ENCODE data around the gene ZEB1.
"Not testable (repeated sequence)": the region's sequence is repeated elsewhere in the genome, so short reads cannot be mapped to it uniquely, and the experiment has no call there.

The ZEB1 gene

GRCh38 chr10:31422634-31423033 lies 103.6 kb downstream of the ZEB1 start:
- DNase-seq (ENCODE audit: low read depth in 2 of 2), result no peak

DNA sequence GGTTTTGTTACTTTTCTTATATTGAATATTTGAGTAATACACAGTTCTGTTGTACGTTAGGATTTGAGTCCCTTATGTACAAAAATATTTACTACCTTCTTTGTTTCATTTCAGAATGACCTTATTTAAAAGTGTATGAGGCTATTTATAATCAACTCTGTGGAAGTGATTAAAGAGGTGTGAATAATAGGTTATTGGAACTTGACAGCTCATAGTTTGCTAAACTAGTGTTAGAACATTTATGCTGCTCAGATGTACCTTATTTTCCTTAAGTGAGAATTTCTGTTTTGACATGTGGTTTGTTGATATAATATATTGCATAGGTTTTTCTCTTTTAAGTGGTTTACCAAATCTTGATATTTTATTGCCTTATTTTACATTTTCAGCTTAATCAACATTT lies 105.5 kb downstream of the ZEB1 start:
- DNase-seq (ENCODE audit: low read depth in 2 of 2), result no peak

DNA sequence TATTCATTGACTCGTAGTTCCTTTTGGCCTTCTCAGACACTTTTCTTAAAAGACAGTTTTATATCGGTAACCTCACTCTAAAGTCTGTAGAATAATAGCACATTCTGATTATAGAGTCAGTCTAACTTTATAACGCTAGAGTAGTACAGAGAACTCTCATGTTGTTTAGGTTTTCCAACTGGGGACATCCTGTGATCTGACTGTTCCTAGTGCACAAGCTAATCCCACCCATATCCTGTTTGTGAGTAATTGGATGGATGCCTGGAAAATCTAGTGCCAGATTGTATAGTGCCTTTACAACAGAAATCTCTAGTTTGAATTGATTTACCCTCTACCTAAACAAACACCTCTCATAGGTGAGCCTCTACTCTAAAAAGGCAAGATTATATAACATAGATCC lies 107.4 kb downstream of the ZEB1 start:
- no peak for DNase-seq (ENCODE audit: low read depth in 2 of 2)

GRCh38 chr10:31427334-31427733 lies 108.3 kb downstream of the ZEB1 start:
- not testable (repeated sequence) for DNase-seq (ENCODE audit: low read depth in 2 of 2)

DNA sequence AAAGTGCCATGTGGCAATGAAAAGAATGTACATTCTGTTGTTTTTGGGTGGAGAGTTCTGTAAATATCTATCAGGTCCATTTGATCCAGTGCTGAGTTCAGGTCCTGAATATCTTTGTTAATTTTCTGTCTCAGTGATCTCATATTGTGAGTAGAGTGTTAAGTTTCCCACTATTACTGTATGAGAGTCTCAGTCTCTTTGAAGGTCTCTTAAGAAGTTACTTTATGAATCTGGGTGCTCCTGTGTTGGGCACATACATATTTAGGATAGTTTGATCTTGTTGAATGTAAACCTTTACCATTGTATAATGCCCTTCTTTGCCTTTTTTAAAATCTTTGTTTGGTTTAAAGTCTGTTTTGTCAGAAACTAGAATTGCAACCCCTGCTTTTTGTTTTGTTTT lies 109.5 kb downstream of the ZEB1 start:
- not testable (repeated sequence) for DNase-seq (ENCODE audit: low read depth in 2 of 2)

- no peak for DNase-seq (ENCODE audit: low read depth in 2 of 2)
These were observed 112.0 kb downstream of the ZEB1 start for GRCh38 chr10:31431021-31431420.

DNA sequence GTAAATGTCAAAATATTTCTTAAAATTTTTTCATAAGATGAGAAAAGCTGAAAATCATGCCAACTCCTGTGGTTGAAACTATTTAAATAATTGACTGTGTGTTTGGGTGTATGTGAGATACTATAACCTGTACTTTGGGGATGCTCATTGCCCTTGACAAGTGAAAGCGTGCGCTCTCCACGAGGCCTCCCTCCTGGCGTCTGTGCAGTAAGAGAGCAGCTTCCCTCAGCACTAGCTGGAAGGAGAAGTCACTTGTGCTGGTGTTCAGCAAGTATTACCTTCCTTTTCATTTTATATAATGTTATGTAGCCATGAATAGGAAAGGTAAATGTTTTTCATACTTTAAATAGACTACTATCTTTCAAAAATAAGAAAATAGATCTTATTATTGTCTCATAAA lies 118.9 kb downstream of the ZEB1 start:
- no peak for DNase-seq (ENCODE audit: low read depth in 2 of 2)

GRCh38 chr10:31451766-31452165 lies 132.8 kb downstream of the ZEB1 start:
- no peak for DNase-seq (ENCODE audit: low read depth in 2 of 2)

DNA sequence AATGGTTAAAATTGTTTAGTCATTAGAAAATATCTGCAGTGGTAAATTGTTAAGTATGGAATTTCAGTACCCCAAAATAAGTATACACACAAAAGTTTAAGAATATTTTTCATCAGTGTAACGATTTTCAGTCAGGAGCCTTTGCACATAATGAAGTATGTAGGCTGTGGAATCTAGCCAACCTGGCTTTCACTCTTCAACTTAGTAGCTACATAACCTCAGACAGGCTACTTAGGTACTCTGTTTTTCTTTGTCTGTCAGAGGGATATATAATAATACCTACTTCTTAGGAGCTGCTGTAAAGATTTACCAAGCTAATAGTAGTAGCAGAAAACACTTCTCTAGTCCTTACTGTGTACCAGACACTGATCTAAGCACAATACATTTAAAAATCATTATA lies 137.5 kb downstream of the ZEB1 start:
- no peak for DNase-seq (ENCODE audit: low read depth in 2 of 2)

- DNase-seq (ENCODE audit: low read depth in 2 of 2), result no peak
These were observed 138.8 kb downstream of the ZEB1 start for GRCh38 chr10:31457858-31458257.

DNA sequence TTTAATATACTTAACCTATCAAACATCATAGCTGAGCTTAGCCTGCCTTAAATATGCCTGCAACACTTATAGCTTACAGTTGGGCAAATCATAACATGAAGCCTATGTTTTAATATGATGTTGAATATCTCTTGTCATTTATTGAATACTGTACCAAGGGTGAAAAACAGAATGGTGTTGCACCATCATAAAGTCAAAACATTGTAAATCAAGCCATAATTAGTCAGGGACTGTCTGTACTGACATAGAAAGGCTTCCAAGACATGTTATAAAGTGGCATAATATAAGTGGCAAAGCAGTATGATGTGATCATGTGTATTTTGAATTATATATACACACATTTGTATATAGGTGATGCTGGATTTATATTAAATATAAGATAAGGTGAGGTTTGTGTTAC lies 140.0 kb downstream of the ZEB1 start:
- no peak for DNase-seq (ENCODE audit: low read depth in 2 of 2)

GRCh38 chr10:31460242-31460641 lies 141.2 kb downstream of the ZEB1 start:
- no peak for DNase-seq (ENCODE audit: low read depth in 2 of 2)

DNA sequence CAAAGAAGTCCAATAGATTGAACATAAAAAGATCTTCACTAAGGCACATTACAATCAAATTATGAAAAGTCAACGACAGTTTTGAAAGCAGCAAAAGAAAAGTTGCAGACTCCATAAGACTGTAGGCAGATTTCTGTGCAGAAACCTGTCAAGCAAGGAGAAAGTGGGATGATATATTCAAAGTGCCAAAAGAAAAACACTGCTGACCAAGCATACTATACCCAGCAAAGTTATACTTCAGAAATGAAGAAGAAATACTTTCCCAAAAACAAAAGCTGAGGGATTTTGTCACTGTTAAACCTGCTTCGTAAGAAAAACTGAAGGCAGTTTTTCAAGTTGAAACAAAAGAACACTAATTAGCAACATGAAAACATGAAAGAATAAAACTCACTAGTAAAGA lies 145.5 kb downstream of the ZEB1 start:
- DNase-seq (ENCODE audit: low read depth in 2 of 2), result no peak

- DNase-seq (ENCODE audit: low read depth in 2 of 2), result no peak
These were observed 147.3 kb downstream of the ZEB1 start for GRCh38 chr10:31466313-31466712.

- DNase-seq (ENCODE audit: low read depth in 2 of 2), result no peak
These were observed 148.9 kb downstream of the ZEB1 start for GRCh38 chr10:31467791-31468535.

- DNase-seq (ENCODE audit: low read depth in 2 of 2), result no peak
These were observed 149.5 kb downstream of the ZEB1 start for GRCh38 chr10:31468536-31468859.

DNA sequence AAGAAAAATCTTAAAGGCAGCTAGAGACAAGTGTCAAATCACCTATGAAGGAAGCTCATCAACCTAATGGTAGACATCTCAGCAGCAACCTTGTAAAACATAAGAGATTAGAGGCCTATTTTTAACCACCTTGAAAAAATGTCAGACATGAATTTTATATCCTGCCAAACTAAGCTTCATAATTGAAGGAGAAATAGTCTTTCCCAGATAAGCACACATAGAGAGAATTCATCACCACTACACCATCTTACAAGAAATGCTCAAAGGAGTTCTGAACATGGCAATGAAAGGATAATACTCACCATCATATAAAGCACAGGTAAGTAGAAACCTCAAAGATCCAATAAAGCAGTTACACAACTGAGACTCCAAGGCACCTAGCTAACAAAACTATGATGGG lies 156.5 kb downstream of the ZEB1 start:
- DNase-seq (ENCODE audit: low read depth in 2 of 2), result no peak

DNA sequence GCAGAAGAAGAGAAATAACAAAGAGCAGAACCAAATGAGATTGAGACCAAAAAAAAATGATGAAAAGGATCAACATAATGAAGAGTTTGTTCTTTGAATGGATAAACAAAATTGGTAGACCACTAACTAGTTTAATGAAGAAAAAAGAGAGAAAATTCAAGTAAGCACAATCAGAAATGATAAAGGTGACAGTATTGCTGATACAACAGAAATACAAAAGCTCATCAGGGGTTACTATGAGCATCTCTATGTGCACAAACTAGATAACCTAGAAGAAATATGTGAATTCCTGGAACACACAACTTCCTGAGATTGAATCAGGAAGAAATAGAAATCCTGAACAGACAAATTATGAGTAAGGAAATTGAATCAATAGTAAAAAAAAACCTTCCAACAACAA lies 157.1 kb downstream of the ZEB1 start:
- no peak for DNase-seq (ENCODE audit: low read depth in 2 of 2)

DNA sequence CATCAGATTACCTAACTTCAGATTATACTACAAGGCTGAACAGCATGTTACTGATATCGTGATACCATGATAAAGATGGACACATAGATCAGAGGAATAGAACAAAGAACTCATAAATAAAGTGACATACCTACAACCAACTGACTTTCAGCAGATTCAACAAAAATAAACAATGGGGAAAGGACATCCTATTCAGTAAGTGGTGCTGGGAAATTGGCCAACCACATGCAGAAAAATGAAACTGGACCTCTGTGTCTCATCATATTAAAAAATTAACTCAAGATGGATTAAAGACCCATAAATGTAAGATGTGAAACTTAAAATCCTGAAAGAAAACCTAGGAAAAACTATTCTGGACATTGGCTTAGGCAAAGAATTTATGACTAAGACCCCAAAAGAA lies 158.6 kb downstream of the ZEB1 start:
- no peak for DNase-seq (ENCODE audit: low read depth in 2 of 2)

DNA sequence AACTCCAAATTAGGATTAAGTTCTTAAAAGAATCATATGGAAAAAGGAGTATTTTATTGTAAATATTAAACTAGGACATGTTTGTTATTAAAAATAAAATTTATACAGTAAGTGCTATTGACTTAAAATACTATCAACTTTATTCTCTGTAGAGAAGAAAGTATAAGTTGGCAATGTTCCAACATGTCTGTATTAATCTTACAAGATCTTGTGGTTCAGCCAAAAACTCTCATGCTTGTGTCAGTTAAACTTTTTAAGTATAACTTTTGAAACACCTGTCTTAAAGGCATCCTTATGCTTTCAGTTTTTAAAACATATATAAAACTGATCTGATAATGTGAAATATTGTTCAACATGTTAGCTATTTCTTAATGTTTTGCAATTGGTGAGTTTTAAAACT lies 160.7 kb downstream of the ZEB1 start:
- no peak for DNase-seq (ENCODE audit: low read depth in 2 of 2)

DNA sequence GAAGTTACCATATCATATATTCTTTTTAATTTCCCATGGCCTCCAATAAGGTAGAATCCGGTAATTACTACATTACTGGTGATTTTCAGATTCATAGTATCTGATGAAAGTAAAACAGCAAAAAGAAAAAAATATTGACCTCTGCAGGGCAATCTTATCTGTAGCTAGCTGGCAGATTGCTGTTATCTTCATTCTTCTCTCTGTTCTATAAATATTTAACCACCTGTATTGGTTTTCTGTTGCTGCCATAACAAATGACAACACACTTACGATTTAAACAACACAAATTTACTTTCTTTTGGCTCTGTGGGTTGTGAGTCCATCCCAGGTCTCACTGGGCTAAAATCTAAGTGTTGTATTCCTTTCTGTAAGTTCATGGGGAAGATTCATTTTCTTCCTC lies 164.5 kb downstream of the ZEB1 start:
- DNase-seq (ENCODE audit: low read depth in 2 of 2), result no peak

GRCh38 chr10:31484431-31485135 lies 165.6 kb downstream of the ZEB1 start:
- DNase-seq (ENCODE audit: low read depth in 2 of 2), result no peak

- DNase-seq (ENCODE audit: low read depth in 2 of 2), result no peak
These were observed 172.0 kb downstream of the ZEB1 start for GRCh38 chr10:31490858-31491504.

Data from stimulated activated CD8-positive, alpha-beta memory T cell treated with anti-CD3 and anti-CD28 coated beads, Interleukin-15, amount 100 ng/mL, for 48 hours (primary cell).